HFF-Myc (cell line): ENCODE data around the gene CCL27.
"Not testable (repeated sequence)": the region's sequence is repeated elsewhere in the genome, so short reads cannot be mapped to it uniquely, and the experiment has no call there.

Source experiments
- DNase-seq: peaks from one replicate; pipeline ENCODE4 v3.0.0-alpha.2; 2011; ENCODE audit warnings: low read depth; ENCODE audit errors: extremely low read depth
- H3K4me3 ChIP-seq: replicated peaks from 2 replicates; pipeline ENCODE4 v1.5.1; 2011; ENCODE audit warnings: low read depth, mild to moderate bottlenecking, control low read depth, low read length
- TF ChIP-seq, protein P1 (sequence below): IDR thresholded peaks from 2 replicates; pipeline ENCODE4 v1.5.1; 2012; ENCODE audit warnings: mild to moderate bottlenecking, low read depth, low read length, control low read depth; ENCODE audit errors: missing control alignments

Gene CCL27

DNA sequence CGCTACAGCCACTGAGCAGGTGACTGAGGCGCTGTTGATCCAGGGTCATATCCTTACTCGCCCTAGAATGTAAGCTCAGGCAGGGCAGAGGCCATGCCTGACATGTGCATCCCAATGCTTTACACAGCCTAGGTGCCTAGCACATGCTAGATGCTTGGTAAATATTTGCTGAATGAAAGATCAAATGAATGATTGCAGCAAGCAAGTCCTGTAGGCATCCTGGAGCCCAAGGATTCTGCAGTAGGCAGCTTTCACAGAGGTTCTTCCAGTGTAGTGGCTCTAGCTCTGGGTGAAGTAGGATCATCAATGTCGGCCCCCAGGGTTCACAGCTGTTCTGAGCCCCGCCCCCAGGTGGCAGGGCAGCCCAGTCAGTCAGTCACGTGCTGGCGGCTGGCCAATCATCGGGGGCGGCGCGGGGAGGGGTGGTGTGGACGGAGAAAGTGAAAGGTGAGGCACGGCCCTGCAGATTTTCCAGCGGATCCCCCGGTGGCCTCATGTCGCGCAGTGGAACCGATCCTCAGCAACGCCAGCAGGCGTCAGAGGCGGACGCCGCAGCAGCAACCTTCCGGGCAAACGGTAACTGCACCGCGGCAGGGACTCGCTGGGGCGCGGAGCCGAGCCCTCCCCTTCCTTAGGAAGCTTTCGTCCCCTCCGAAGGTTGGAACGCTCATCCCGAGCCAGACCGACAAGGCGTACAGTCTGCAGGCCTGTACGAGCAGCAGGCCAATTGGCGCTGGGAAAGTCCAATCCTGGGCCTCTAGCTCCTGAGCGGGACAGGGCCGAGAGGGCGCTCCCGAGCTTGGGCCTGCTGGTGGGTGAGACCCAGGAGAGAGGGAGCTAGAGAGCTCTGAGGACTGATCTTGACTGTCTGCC, 16.0 kb downstream of the CCL27 start, which contains the start of gene GALT:
Gene GALT, plus strand, starts transcription at position 465 of the 873 bp plus-strand sequence. Its CDS starts 30 bp downstream, at position 495.
- TF ChIP-seq, protein P1, sequence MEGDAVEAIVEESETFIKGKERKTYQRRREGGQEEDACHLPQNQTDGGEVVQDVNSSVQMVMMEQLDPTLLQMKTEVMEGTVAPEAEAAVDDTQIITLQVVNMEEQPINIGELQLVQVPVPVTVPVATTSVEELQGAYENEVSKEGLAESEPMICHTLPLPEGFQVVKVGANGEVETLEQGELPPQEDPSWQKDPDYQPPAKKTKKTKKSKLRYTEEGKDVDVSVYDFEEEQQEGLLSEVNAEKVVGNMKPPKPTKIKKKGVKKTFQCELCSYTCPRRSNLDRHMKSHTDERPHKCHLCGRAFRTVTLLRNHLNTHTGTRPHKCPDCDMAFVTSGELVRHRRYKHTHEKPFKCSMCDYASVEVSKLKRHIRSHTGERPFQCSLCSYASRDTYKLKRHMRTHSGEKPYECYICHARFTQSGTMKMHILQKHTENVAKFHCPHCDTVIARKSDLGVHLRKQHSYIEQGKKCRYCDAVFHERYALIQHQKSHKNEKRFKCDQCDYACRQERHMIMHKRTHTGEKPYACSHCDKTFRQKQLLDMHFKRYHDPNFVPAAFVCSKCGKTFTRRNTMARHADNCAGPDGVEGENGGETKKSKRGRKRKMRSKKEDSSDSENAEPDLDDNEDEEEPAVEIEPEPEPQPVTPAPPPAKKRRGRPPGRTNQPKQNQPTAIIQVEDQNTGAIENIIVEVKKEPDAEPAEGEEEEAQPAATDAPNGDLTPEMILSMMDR: peak; percentile 45
- peak within 1 kb of the TSS; percentile 66 for H3K4me3 ChIP-seq
- no peak for DNase-seq

DNA sequence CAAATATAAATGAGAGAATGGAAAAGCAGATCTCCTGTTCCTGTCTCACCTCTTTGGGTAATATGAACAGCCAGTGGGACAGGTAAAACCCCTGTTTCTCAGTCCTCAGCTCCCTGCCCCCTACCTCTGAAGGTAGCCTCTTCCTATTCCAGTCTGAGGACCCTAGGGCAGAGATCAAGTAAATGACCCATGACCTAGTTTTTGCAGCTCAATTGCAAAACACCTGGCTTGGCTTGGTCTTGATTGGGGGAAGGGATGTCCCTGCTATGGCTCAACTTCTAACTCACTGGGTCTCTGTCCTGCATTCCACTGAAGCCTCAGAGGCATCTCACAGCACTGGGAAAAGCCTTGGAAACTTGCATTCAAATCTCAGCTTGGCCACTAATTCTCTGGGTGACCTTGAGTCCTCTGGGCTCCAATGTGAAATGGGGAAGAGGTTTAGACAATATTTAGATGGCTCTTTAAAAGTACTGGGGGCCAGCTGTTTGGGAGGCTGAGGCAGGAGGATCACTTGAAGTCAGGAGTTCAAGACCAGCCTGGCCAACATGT, 17.6 kb downstream of the CCL27 start:
- H3K4me3 ChIP-seq: no peak overlapping the region
- no peak for DNase-seq
- TF ChIP-seq, protein P1: no peak

DNA sequence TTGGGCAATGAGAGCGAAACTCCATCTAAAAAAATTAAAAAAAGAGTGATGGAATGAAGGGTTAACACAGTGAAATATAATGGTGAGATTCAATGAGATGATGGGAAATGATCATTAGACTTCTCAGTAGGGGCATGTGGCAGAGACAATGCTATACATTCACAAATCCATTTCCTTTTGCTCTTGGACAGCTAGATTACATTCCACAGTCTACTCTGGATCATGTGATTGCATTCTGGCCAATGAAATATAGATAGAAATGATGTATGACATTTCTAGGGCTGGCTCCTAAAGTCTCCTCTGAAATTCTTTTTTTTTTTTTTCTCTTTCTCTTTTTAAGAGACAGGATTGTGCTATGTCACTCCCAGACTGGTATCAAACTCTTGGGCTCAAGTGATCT, 19.8 kb downstream of the CCL27 start:
- TF ChIP-seq, protein P1: no peak
- no peak overlapping the region for H3K4me3 ChIP-seq
- no peak for DNase-seq

DNA sequence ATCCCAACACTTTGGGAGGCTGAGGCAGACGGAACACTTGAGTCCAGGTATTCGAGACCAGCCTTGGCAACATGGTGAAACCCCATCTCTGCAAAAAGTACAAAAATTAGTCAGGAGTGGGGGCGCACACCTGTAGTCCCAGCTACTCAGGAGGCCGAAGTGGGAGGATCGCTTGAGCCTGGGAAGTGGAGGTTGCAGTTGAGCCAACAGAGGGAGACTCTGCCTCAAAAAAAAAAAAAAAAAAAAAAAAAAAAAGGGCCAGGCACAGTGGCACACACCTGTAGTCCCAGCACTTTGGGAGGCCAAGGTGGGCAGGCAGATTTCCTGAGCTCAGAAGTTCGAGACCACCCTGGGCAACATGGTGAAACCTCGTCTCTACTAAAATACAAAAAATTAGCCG, 23.1 kb downstream of the CCL27 start:
- not testable (repeated sequence) for DNase-seq, H3K4me3 ChIP-seq

DNA sequence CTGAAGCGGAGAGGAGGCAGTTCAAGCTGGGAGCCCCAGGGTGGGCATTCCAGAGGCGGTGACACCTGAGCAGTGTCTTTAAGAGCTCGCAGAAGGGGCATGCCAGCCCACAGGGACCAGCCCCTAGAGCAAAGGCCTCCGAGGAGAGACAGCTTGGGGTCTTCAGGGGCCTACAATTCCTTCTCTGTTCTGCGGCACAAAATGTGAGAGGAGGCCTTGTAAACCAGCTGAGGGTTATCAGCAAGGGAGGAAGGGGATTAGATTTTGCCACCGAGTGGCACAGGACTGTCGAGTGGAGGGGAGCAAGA, 24.4 kb downstream of the CCL27 start:
- TF ChIP-seq, protein P1: no peak
- H3K4me3 ChIP-seq: peak overlapping the region; percentile 93

DNA sequence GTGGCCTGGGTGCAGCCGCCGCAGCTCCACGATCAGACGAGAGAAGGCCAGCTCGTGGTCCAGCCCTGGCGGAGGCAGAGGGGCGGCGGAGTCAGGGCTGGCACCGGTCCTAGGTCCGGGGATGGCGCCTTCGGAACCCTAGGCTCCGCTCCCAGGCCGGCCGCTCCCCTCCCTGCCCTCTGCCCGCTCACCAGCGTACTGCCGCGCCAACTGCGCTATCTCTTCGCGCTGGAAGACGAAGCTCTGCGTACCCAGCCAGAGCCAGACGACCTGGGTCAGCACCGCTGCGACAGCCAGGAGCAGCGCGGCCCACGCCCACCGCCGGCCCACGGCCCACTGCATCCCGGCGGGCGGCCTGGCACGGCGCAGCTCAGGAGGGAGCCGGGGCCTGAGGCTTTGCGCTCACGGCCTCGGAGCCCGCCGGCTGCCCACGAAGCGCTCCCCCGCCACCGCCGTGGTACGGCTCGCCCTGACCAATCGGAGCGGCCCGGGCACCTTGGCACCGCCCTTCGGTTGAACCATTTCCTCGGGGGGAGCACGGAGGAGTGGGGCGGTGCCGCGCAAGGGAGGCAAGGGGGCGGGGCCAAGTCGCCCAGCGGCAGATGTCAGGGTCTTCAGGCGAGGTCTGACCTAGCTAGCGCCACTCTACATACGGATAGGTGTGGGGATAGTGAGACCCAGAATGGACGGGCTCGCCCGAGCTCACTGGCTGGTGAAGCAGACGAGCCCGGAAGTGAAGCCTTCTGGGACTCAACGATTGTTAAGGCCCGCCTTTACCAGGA, 24.9 kb downstream of the CCL27 start, which contains the start of gene SIGMAR1:
Gene SIGMAR1, minus strand, starts transcription at position 432 of the 782 bp plus-strand sequence. Its CDS starts 90 bp downstream, at position 342.
- peak within 1 kb of the TSS; percentile 93 for H3K4me3 ChIP-seq
- peak; percentile 69 for DNase-seq
- TF ChIP-seq, protein P1: no peak

More for the DNA sequence above, 24.4 kb downstream of the CCL27 start:
- DNase-seq: no peak
